H9 (cell line): ENCODE measurements around the gene LRRC10. TPM values are rescaled to one million over a fixed set of nuclear protein-coding genes. Genes with fewer than 3 reads are reported as not detected.

ENCODE experiments used
- DNase-seq: peaks from one replicate; pipeline ENCODE4 v3.0.0-alpha.2; 2017
- H2AFZ ChIP-seq: one replicate; pipeline ENCODE4 v1.6.1; 2013; ENCODE audit warnings: mild to moderate bottlenecking, low read length, control low read depth, moderate library complexity
- H2AK5ac ChIP-seq: 2 replicates; pipeline ENCODE4 v1.6.1; 2013; ENCODE audit warnings: low read length, control low read depth, mixed read lengths; ENCODE audit not compliant: insufficient read length
- H2BK120ac ChIP-seq: one replicate; pipeline ENCODE4 v1.6.1; 2013; ENCODE audit warnings: low read depth, mild to moderate bottlenecking, low read length, control low read depth, inconsistent platforms; ENCODE audit not compliant: poor library complexity, severe bottlenecking
- H2BK12ac ChIP-seq: 2 replicates; pipeline ENCODE4 v1.6.1; 2013; ENCODE audit warnings: low read length, control low read depth, mixed read lengths, low read depth; ENCODE audit not compliant: insufficient read length
- H2BK15ac ChIP-seq: 2 replicates; pipeline ENCODE4 v1.6.1; 2013; ENCODE audit warnings: low read depth, low read length, control low read depth
- H2BK20ac ChIP-seq: one replicate; pipeline ENCODE4 v1.6.1; 2013; ENCODE audit warnings: low read depth, mild to moderate bottlenecking, low read length, control low read depth, inconsistent platforms; ENCODE audit not compliant: poor library complexity, severe bottlenecking
- H2BK5ac ChIP-seq: 2 replicates; pipeline ENCODE4 v1.6.1; 2013; ENCODE audit warnings: low read length, control low read depth, mixed read lengths; ENCODE audit not compliant: insufficient read length
- H3K14ac ChIP-seq: 2 replicates; pipeline ENCODE4 v1.6.1; 2013; ENCODE audit warnings: low read length, control low read depth; ENCODE audit not compliant: insufficient read depth
- H3K18ac ChIP-seq: 2 replicates; pipeline ENCODE4 v1.6.1; 2013; ENCODE audit warnings: low read depth, mild to moderate bottlenecking, mixed read lengths, low read length, control low read depth; ENCODE audit not compliant: insufficient read length
- H3K23ac ChIP-seq: 2 replicates; pipeline ENCODE4 v1.6.1; 2013; ENCODE audit warnings: low read length, control low read depth, mixed read lengths, low read depth; ENCODE audit not compliant: insufficient read length
- H3K23me2 ChIP-seq: 2 replicates; pipeline ENCODE4 v1.6.1; 2013; ENCODE audit warnings: low read depth, mild to moderate bottlenecking, mixed read lengths, low read length, control low read depth; ENCODE audit not compliant: insufficient read length, poor library complexity, severe bottlenecking
- H3K27ac ChIP-seq: 2 replicates; pipeline ENCODE4 v1.5.1; 2013; ENCODE audit warnings: low read length, control low read depth, mixed read lengths, low read depth; ENCODE audit not compliant: insufficient read length
- H3K27me3 ChIP-seq: 2 replicates; pipeline ENCODE4 v1.6.1; 2013; ENCODE audit warnings: low read length, control low read depth, inconsistent platforms; ENCODE audit not compliant: insufficient read depth
- H3K4ac ChIP-seq: 2 replicates; pipeline ENCODE4 v1.6.1; 2013; ENCODE audit warnings: low read depth, mild to moderate bottlenecking, control low read depth, inconsistent platforms, low read length, moderate library complexity
- H3K4me1 ChIP-seq: 2 replicates; pipeline ENCODE4 v1.6.1; 2013; ENCODE audit warnings: low read length, control low read depth, inconsistent platforms; ENCODE audit not compliant: insufficient read depth
- H3K4me2 ChIP-seq: 2 replicates; pipeline ENCODE4 v1.6.1; 2013; ENCODE audit warnings: low read length, control low read depth, mixed read lengths; ENCODE audit not compliant: insufficient read length, insufficient read depth
- H3K56ac ChIP-seq: 2 replicates; pipeline ENCODE4 v1.6.1; 2013; ENCODE audit warnings: low read depth, mild to moderate bottlenecking, mixed read lengths, low read length, control low read depth; ENCODE audit not compliant: insufficient read length
- H3K79me1 ChIP-seq: 2 replicates; pipeline ENCODE4 v1.6.1; 2013; ENCODE audit warnings: low read depth, mild to moderate bottlenecking, moderate library complexity, low read length, control low read depth, inconsistent platforms; ENCODE audit not compliant: insufficient read depth, poor library complexity, severe bottlenecking
- H3K79me2 ChIP-seq: 2 replicates; pipeline ENCODE4 v1.6.1; 2013; ENCODE audit warnings: low read length, control low read depth, inconsistent platforms; ENCODE audit not compliant: insufficient read depth
- H3K9ac ChIP-seq: 2 replicates; pipeline ENCODE4 v1.6.1; 2013; ENCODE audit warnings: low read length, control low read depth, mixed read lengths; ENCODE audit not compliant: insufficient read length; ENCODE audit errors: extremely low read depth
- H3K9me3 ChIP-seq: one replicate; pipeline ENCODE4 v1.6.1; 2013; ENCODE audit warnings: low read depth, low read length, inconsistent platforms; ENCODE audit not compliant: control insufficient read depth
- H3T11ph ChIP-seq: one replicate; pipeline ENCODE4 v1.6.1; 2013; ENCODE audit warnings: mild to moderate bottlenecking, low read length, control low read depth, inconsistent platforms
- H4K20me1 ChIP-seq: one replicate; pipeline ENCODE4 v1.6.1; 2013; ENCODE audit not compliant: control insufficient read depth, insufficient read length, insufficient read depth
- H4K5ac ChIP-seq: 2 replicates; pipeline ENCODE4 v1.6.1; 2013; ENCODE audit warnings: low read depth, mild to moderate bottlenecking, mixed read lengths, low read length, control low read depth; ENCODE audit not compliant: insufficient read length
- H4K8ac ChIP-seq: replicated peaks from 2 replicates; pipeline ENCODE4 v1.6.1; 2013; ENCODE audit warnings: low read length, control low read depth, mixed read lengths, low read depth; ENCODE audit not compliant: insufficient read length
- H4K91ac ChIP-seq: 2 replicates; pipeline ENCODE4 v1.6.1; 2013; ENCODE audit warnings: low read depth, mild to moderate bottlenecking, moderate library complexity, mixed read lengths, low read length, control low read depth; ENCODE audit not compliant: insufficient read length
- H3K27ac Mint-ChIP-seq, 3 experiments: 2 replicates in 2 of 3; 3 replicates in 1 of 3; pipeline ENCODE4 v1.8.0; 2020 to 2021; ENCODE audit warnings: mixed read lengths in 3 of 3, mild to moderate bottlenecking in 1 of 3, moderate library complexity in 1 of 3
- H3K27me3 Mint-ChIP-seq: 2 replicates; pipeline ENCODE4 v1.8.0; 2021; ENCODE audit warnings: low read depth, mild to moderate bottlenecking, moderate library complexity, mixed read lengths
- H3K36me3 Mint-ChIP-seq, 3 experiments: 2 replicates in 2 of 3; 3 replicates in 1 of 3; pipeline ENCODE4 v1.8.0; 2020 to 2021; ENCODE audit warnings: low read depth in 3 of 3, mixed read lengths in 3 of 3; ENCODE audit not compliant: insufficient read depth in 1 of 3
- H3K4me1 Mint-ChIP-seq, 2 experiments: 2 replicates each; pipeline ENCODE4 v1.8.0; 2020; ENCODE audit warnings: mixed read lengths in 2 of 2
- H3K4me3 Mint-ChIP-seq, 2 experiments: 2 replicates in 1 of 2; 3 replicates in 1 of 2; pipeline ENCODE4 v1.8.0; 2020 to 2021; ENCODE audit warnings: mild to moderate bottlenecking in 2 of 2, mixed read lengths in 2 of 2, moderate library complexity in 1 of 2
- H3K9me3 Mint-ChIP-seq, 2 experiments: 2 replicates in 1 of 2; 3 replicates in 1 of 2; pipeline ENCODE4 v1.8.0; 2020; ENCODE audit warnings: mild to moderate bottlenecking in 2 of 2, mixed read lengths in 2 of 2, moderate library complexity in 1 of 2
- CTCF ChIP-seq: fragments of 200-600 bp; sonication (generic); conservative IDR thresholded peaks from 3 replicates; pipeline ENCODE4 v1.8.0; 2021; ENCODE audit warnings: antibody characterized with exemption, mild to moderate bottlenecking
- WGBS: extraction: QIAGEN DNeasy Blood & Tissue Kit; methylation state at CpG from one replicate; pipeline ENCODE4 v1.1.7; 2013; ENCODE audit warnings: missing lambda C conversion rate, low lambda C conversion rate, mixed read lengths; ENCODE audit not compliant: insufficient read length; ENCODE audit errors: extremely low coverage; 5-methylcytosine and 5-hydroxymethylcytosine counted together
- total RNA-seq: library from RNA; stranded (reverse); gene quantifications from 2 replicates; pipeline ENCODE4 v1.2.1, GENCODE V29; 2021

Gene LRRC10
- total RNA-seq, 1 experiment from 2014 or later, result not detected

- Histone ChIP-seq H3K14ac (no peak overlapping the region), H4K5ac (no peak overlapping the region), H2BK20ac (no peak overlapping the region), H3K4me1 (no peaks in the 10 kb centered on the region), H3T11ph (no peak overlapping the region), H3K9me3 (no peaks in the 10 kb centered on the region), H2BK15ac (no peak overlapping the region), H4K91ac (no peak overlapping the region), H3K23ac (no peak overlapping the region), H2BK5ac (no peak overlapping the region), H3K79me2 (no peaks in the 10 kb centered on the region), H3K23me2 (no peaks in the 10 kb centered on the region), H2BK120ac (no peak overlapping the region), H3K4me2 (no peak overlapping the region), H3K79me1 (no peaks in the 10 kb centered on the region), H3K18ac (no peak overlapping the region), H3K27ac (no peak overlapping the region), H3K27me3 (no peaks in the 10 kb centered on the region), H2BK12ac (no peak overlapping the region), H3K9ac (no peak overlapping the region), H4K8ac (no peak overlapping the region), H2AFZ (no peak overlapping the region), H3K4ac (no peak overlapping the region), H3K56ac (no peak overlapping the region), H4K20me1 (no peaks in the 10 kb centered on the region), H2AK5ac (no peak overlapping the region)
- H3K4me3 Mint-ChIP-seq, result no peak overlapping the region
- H3K27me3 Mint-ChIP-seq, result no peaks in the 10 kb centered on the region
- no peaks in the 10 kb centered on the region for H3K9me3 Mint-ChIP-seq
- H3K4me1 Mint-ChIP-seq, result no peaks in the 10 kb centered on the region
- WGBS, result no CpG with 5 or more reads among the region's 6 CpGs
- DNase-seq, result no peak
- H3K27ac Mint-ChIP-seq, result no peak overlapping the region
- no peak for TF ChIP-seq CTCF
- H3K36me3 Mint-ChIP-seq, result no peaks in the 10 kb centered on the region
These were observed 8.3 kb upstream of the LRRC10 start for GRCh38 chr12:69619050-69619449.
